T-cell (primary cell): Measurements from ENCODE around the gene GRID1. TPM values are rescaled to one million over a fixed set of nuclear protein-coding genes. Genes with fewer than 3 reads are reported as not detected.

Experiments
- ATAC-seq, 4 experiments: fragments of 200-7000 bp in 3 of 4; fragments of 150-1000 bp in 1 of 4; cut with Tn5 transposase; replicated peaks in 1 of 4; 1 replicate in 3 of 4; 2 replicates in 1 of 4; pipeline ENCODE4 v1.10.0; 2021; ENCODE audit warnings: moderate library complexity in 3 of 4, mild to moderate bottlenecking in 2 of 4, moderate number of reproducible peaks in 1 of 4
- CTCF ChIA-PET, 2 donors: fragments of 300-600 bp; sonication (Branson Sonifier 250); formaldehyde crosslinking; loops; one replicate each; lab custom pipeline; 2022; ENCODE audit warnings: antibody characterized with exemption in 2 of 2; lab: Charles Lee
- POLR2A ChIA-PET, 2 donors: fragments of 300-600 bp; sonication (Branson Sonifier 250); formaldehyde crosslinking; loops; one replicate each; lab custom pipeline; 2022; ENCODE audit warnings: antibody characterized with exemption in 2 of 2; lab: Charles Lee
- DNase-seq, 35 experiments: peaks; one replicate each; pipeline versions ENCODE4 v3.0.0 to v3.0.0-alpha.2; 2013 to 2023
- H3K27ac ChIP-seq: one replicate; pipeline ENCODE4 v1.5.1; 2013; ENCODE audit warnings: low read length
- H3K27me3 ChIP-seq, 2 experiments: replicated peaks in 1 of 2; 1 replicate in 1 of 2; 2 replicates in 1 of 2; pipeline versions ENCODE4 v1.6.1 to v1.7.0; 2013; ENCODE audit warnings: low read length in 1 of 2, mixed read lengths in 1 of 2; ENCODE audit not compliant: control insufficient read depth in 2 of 2, insufficient read depth in 2 of 2; ENCODE audit errors: extremely low read depth in 1 of 2
- H3K36me3 ChIP-seq, 2 donors: 1 replicate in 1 of 2; 2 replicates in 1 of 2; pipeline versions ENCODE4 v1.6.1 to v1.7.0; 2013; ENCODE audit warnings: low read length in 1 of 2; ENCODE audit not compliant: control insufficient read depth in 2 of 2, insufficient read depth in 1 of 2; ENCODE audit errors: extremely low read depth in 1 of 2
- H3K4me1 ChIP-seq, 2 experiments: 1 replicate in 1 of 2; 2 replicates in 1 of 2; pipeline versions ENCODE4 v1.6.1 to v1.7.0; 2013; ENCODE audit warnings: low read length in 2 of 2, mixed read lengths in 1 of 2; ENCODE audit not compliant: insufficient read depth in 2 of 2, control insufficient read depth in 1 of 2; ENCODE audit errors: extremely low read depth in 1 of 2
- H3K4me3 ChIP-seq, 2 donors: 1 replicate in 1 of 2; 2 replicates in 1 of 2; pipeline versions ENCODE4 v1.5.1 to v1.7.0; 2013; ENCODE audit warnings: mild to moderate bottlenecking in 2 of 2, low read length in 1 of 2, moderate library complexity in 1 of 2; ENCODE audit not compliant: control insufficient read depth in 1 of 2; ENCODE audit errors: extremely low read depth in 1 of 2
- H3K9me3 ChIP-seq: 2 replicates; pipeline ENCODE4 v1.7.0; 2013
- H3K27ac Mint-ChIP-seq, 2 donors: one replicate each; pipeline ENCODE4 v1.8.0; 2020 to 2021; ENCODE audit warnings: mild to moderate bottlenecking in 2 of 2, mixed read lengths in 2 of 2
- H3K27me3 Mint-ChIP-seq, 2 donors: one replicate each; pipeline ENCODE4 v1.8.0; 2021 to 2022; ENCODE audit warnings: mixed read lengths in 2 of 2
- H3K36me3 Mint-ChIP-seq: one replicate; pipeline ENCODE4 v1.8.0; 2021; ENCODE audit warnings: mixed read lengths
- H3K4me1 Mint-ChIP-seq, 3 donors: one replicate each; pipeline ENCODE4 v1.8.0; 2020 to 2022; ENCODE audit warnings: mixed read lengths in 3 of 3, mild to moderate bottlenecking in 1 of 3
- H3K4me3 Mint-ChIP-seq, 3 donors: one replicate each; pipeline ENCODE4 v1.8.0; 2020 to 2022; ENCODE audit warnings: mild to moderate bottlenecking in 3 of 3, mixed read lengths in 3 of 3, moderate library complexity in 3 of 3
- H3K9me3 Mint-ChIP-seq, 3 donors: one replicate each; pipeline ENCODE4 v1.8.0; 2020 to 2022; ENCODE audit warnings: mixed read lengths in 3 of 3
- WGBS: methylation state at CpG from one replicate; pipeline ENCODE4 v1.1.5; 2013; ENCODE audit warnings: missing lambda C conversion rate; ENCODE audit not compliant: insufficient coverage; 5-methylcytosine and 5-hydroxymethylcytosine counted together
- total RNA-seq, 35 experiments: library from RNA in 6 of 35; stranded (reverse) in 6 of 35; fragments of 120-200 nt in 1 of 35; gene quantifications; one replicate each; pipeline versions ENCODE4 v1.2.1 to v1.2.4 and lab custom pipeline; 2013 to 2026

The GRID1 gene
- total RNA-seq, 5 donors from 2014 or later (not counting 1 experiment from before 2014, with no cell fraction given), result 0.68 TPM; not detected in 4

- DNase-seq, result no peak
- WGBS, result 60% methylated on average over 1 of the region's 3 CpGs
- POLR2A ChIA-PET, result no interaction called here
- Histone ChIP-seq H3K27me3 (peaks cover 0 to 7% of the 10 kb centered on the region in 2 experiments), H3K4me3 (no peak overlapping the region), H3K36me3 (no peaks in the 10 kb centered on the region), H3K4me1 (no peaks in the 10 kb centered on the region), H3K27ac (no peak overlapping the region), H3K9me3 (no peaks in the 10 kb centered on the region)
- H3K4me3 Mint-ChIP-seq, result no peak overlapping the region
- CTCF ChIA-PET, result no interaction called here
- no peaks in the 10 kb centered on the region for H3K4me1 Mint-ChIP-seq
- no peaks in the 10 kb centered on the region for H3K36me3 Mint-ChIP-seq
- H3K27me3 Mint-ChIP-seq, result peaks cover 0 to 3% of the 10 kb centered on the region in 2 donors
- H3K9me3 Mint-ChIP-seq, result no peaks in the 10 kb centered on the region
- H3K27ac Mint-ChIP-seq, result no peak overlapping the region
- ATAC-seq, result no peak
Observed at GRCh38 chr10:86172301-86172700, 194.3 kb downstream of the GRID1 start.

DNA sequence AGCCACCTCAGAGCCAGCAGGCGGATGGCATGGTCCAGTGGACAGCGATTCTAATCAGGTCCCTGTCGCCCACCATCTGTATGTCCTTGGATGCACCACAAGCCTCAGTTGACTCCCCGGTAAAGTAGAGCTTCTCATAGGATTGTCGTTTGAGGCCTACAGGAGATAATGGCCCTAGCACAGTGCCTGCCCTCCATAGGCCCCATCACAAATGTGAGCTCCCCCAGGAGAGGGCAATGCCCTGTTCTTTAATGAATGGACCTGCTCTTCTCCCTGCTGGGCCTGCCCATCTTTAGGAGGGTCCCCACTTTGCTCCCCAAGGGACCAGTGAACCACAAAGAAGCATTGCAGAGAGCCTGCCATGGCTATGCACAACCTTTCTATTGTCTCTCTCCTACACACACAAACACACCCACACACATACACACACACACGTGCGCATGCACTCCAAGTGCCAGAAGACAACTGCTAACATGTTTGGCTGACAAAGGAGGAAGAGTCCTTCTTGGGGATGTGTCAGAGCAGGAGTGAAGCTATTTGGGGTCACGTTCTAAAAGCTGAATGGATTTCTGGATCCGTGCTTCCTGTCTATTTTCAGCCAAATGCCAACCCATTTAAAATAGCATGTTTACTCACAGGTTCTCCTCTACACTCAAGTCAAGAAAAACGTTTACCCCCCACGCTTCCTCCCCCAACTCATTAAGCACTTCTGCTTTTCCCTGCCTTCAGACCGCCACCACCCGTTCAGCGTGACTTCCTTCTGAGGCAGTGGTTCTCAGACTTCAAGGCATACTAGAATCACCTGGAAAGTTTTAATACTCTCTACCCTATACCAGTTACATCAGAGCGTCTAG is 196.1 kb downstream of the GRID1 start:
- ATAC-seq (no peak), DNase-seq (no peak)
- Histone ChIP-seq H3K27ac (no peak overlapping the region), H3K4me3 (no peak overlapping the region), H3K27me3 (peaks cover 0 to 11% of the 10 kb centered on the region in 2 experiments), H3K36me3 (no peaks in the 10 kb centered on the region), H3K4me1 (no peaks in the 10 kb centered on the region), H3K9me3 (no peaks in the 10 kb centered on the region)
- Mint-ChIP-seq H3K27ac (no peak overlapping the region), H3K4me1 (no peaks in the 10 kb centered on the region), H3K27me3 (peaks cover 0 to 3% of the 10 kb centered on the region in 2 donors), H3K4me3 (no peak overlapping the region), H3K9me3 (no peaks in the 10 kb centered on the region), H3K36me3 (no peaks in the 10 kb centered on the region)
- WGBS, result 41% methylated on average over 10 of the region's 15 CpGs
- POLR2A ChIA-PET, result no interaction called here
- CTCF ChIA-PET, result no interaction called here

GRCh38 chr10:86169506-86170254 is 196.9 kb downstream of the GRID1 start:
- H3K4me3 ChIP-seq, result no peak overlapping the region
- no peak overlapping the region for H3K27ac ChIP-seq
- Mint-ChIP-seq H3K36me3 (no peaks in the 10 kb centered on the region), H3K9me3 (no peaks in the 10 kb centered on the region), H3K4me1 (no peaks in the 10 kb centered on the region), H3K4me3 (no peak overlapping the region), H3K27me3 (peaks cover 0 to 3% of the 10 kb centered on the region in 2 donors), H3K27ac (no peak overlapping the region)
- no peaks in the 10 kb centered on the region for H3K9me3 ChIP-seq
- ChIA-PET CTCF (no interaction called here), POLR2A (no interaction called here)
- H3K4me1 ChIP-seq, result no peaks in the 10 kb centered on the region
- no peaks in the 10 kb centered on the region for H3K36me3 ChIP-seq
- peak in 1 of 4 experiments; percentile 11 for ATAC-seq
- H3K27me3 ChIP-seq, result peaks cover 0 to 11% of the 10 kb centered on the region in 2 experiments
- WGBS, result 67% methylated on average over 10 of the region's 10 CpGs
- DNase-seq, result no peak

DNA sequence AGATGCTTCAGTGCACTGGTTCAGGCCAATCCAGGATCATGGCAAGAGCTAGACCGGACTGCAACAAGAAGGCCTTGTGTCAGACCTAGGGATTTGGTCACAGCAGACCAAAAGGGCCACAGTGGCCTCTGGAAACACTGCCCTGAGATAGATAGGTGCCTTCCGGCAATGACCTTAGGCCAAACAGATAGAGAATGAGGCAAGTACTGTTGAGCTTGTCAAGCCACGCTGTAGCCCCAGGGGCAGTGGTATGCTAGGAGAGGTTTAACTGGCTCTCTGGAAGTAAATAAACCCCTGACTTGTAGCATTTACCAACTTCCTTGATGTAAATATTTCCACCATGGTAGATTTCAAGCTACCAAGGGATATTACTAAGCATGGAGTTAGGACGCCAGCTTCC is 197.5 kb downstream of the GRID1 start:
- peaks cover 0 to 3% of the 10 kb centered on the region in 2 donors for H3K27me3 Mint-ChIP-seq
- POLR2A ChIA-PET, result no interaction called here
- Histone ChIP-seq H3K27me3 (peaks cover 0 to 11% of the 10 kb centered on the region in 2 experiments), H3K27ac (no peak overlapping the region), H3K9me3 (no peaks in the 10 kb centered on the region), H3K4me3 (no peak overlapping the region), H3K4me1 (no peaks in the 10 kb centered on the region), H3K36me3 (no peaks in the 10 kb centered on the region)
- ATAC-seq (no peak), DNase-seq (no peak)
- H3K4me1 Mint-ChIP-seq, result no peaks in the 10 kb centered on the region
- CTCF ChIA-PET, result no interaction called here
- no peak overlapping the region for H3K27ac Mint-ChIP-seq
- WGBS, result 77% methylated on average over 3 of the region's 4 CpGs
- H3K4me3 Mint-ChIP-seq, result no peak overlapping the region
- no peaks in the 10 kb centered on the region for H3K9me3 Mint-ChIP-seq
- no peaks in the 10 kb centered on the region for H3K36me3 Mint-ChIP-seq

GRCh38 chr10:86168256-86168655 is 198.3 kb downstream of the GRID1 start:
- Histone ChIP-seq H3K36me3 (no peaks in the 10 kb centered on the region), H3K27ac (no peak overlapping the region), H3K4me3 (no peak overlapping the region), H3K9me3 (no peaks in the 10 kb centered on the region), H3K27me3 (peaks cover 0 to 11% of the 10 kb centered on the region in 2 experiments), H3K4me1 (no peaks in the 10 kb centered on the region)
- 67% methylated on average over 4 of the region's 7 CpGs for WGBS
- Mint-ChIP-seq H3K27ac (no peak overlapping the region), H3K9me3 (no peaks in the 10 kb centered on the region), H3K27me3 (peaks cover 0 to 3% of the 10 kb centered on the region in 2 donors), H3K4me3 (no peak overlapping the region), H3K4me1 (no peaks in the 10 kb centered on the region), H3K36me3 (no peaks in the 10 kb centered on the region)
- CTCF ChIA-PET, result no interaction called here
- no peak for DNase-seq
- POLR2A ChIA-PET, result no interaction called here
- ATAC-seq, result no peak

DNA sequence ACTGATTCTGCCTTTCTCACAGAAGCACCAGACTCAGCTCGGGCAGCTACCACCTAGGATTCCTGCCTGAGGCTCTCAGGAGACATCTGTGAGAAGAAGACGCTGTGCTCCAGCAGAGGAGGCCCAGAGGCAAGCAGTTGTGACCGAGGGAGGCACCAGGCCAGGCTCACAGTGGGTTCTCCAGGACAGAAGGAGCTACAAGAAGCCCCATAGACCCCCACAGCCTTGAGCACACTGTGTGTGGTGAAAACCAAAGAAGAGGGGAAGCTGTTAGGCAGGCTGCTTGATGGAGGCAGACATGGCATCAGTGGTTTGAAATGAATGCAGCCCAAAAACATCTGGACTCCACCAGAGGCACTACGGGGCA is 198.8 kb downstream of the GRID1 start:
- Mint-ChIP-seq H3K4me1 (no peaks in the 10 kb centered on the region), H3K27me3 (peaks cover 0 to 3% of the 10 kb centered on the region in 2 donors), H3K27ac (no peak overlapping the region), H3K4me3 (no peak overlapping the region), H3K9me3 (no peaks in the 10 kb centered on the region), H3K36me3 (no peaks in the 10 kb centered on the region)
- Histone ChIP-seq H3K27ac (no peak overlapping the region), H3K4me1 (no peaks in the 10 kb centered on the region), H3K9me3 (no peaks in the 10 kb centered on the region), H3K4me3 (no peak overlapping the region), H3K36me3 (no peaks in the 10 kb centered on the region), H3K27me3 (peaks cover 0 to 11% of the 10 kb centered on the region in 2 experiments)
- DNase-seq (no peak), ATAC-seq (no peak)
- ChIA-PET CTCF (no interaction called here), POLR2A (no interaction called here)
- 64% methylated on average over 4 of the region's 4 CpGs for WGBS
